HG03378 (cell line): Measurements from ENCODE around the gene SLC2A8.

Experiments used
- ATAC-seq: cut with Tn5 transposase; IDR thresholded peaks from one replicate; pipeline ENCODE4 v1.9.1; 2021; ENCODE audit warnings: mild to moderate bottlenecking, moderate library complexity; ENCODE audit not compliant: unreplicated experiment

Gene SLC2A8

GRCh38 chr9:127380479-127380878, 16.5 kb upstream of the SLC2A8 start:
- no peak for ATAC-seq

- ATAC-seq: no peak
Observed at GRCh38 chr9:127382541-127382940, 14.4 kb upstream of the SLC2A8 start.

- ATAC-seq: no peak
Observed at GRCh38 chr9:127384016-127384730, 12.8 kb upstream of the SLC2A8 start.

DNA sequence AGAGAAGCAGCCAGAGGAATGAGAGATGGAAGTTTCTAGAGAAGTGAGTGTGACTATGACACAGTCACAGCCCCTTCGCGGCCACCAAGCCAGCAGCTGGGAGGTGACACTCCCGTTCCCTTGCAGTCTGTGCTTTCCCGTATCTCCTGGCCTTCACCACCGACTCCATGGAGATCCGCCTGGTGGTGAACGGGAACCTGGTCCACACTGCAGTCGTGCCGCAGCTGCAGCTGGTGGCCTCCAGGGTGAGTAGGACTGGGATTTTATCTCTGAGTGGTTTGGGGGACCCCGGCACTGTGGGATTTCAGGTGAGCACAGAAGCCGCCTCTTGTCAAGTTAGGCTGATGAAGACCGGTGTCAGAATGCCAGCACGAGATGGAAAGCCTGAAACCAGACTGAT, 12.1 kb upstream of the SLC2A8 start:
- ATAC-seq: no peak

DNA sequence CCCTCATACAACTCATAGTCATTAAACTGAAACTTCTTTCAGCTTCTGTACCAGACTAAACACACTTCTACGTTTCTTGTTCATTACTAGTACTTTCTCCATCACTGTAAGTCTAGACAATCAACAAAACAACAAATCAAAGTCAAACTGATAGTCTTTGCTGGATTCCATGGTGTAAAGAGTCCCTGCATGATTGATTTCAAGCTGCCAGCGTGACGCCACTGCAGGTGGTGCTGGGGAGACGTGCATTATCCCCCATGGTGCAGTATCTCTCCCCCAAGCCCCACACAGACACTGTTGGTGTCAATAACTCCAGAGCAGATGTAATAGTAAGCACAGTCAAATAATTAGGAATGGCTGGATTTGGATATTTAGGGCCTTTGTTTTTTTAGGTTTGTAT, 10.7 kb upstream of the SLC2A8 start:
- ATAC-seq: no peak

GRCh38 chr9:127386981-127387380, 10.0 kb upstream of the SLC2A8 start:
- no peak for ATAC-seq

DNA sequence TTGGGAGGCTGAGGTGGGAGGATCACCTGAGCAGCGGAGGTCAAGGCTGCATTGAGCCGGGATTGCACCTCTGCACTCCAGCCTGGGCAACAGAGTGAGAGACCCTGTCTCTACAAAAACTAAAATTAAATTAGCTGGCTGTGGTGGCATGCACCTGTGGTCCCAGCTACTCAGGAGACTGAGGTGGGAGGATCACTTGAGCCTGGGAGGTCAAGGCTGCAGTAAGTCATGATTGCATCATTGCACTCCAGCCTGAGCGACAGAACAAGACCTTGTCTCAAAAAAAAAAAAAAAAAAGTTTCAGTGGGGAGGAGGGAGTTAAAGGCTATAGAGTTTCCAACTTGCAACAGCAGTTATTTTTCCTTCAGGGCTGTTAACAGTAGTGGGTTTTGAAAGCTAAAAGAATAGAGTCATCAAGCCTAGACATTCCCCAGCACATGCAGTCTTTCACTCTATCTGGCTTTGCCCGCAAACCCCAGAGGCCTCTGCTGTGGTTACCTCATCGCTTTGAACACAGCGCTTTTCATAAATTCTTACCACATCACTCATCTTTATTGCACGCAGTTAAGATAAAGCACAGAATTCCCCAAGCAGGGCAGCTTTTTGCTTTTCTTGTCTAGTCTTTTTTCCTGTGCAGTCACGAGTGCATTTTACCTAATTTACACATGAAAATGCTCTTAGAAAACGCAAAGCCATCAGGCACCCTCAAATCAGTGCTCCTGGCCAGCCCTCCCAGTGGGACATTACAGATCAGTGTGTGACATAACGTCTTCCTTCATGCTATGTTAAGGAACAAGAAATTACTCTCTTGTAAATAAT, 8.7 kb upstream of the SLC2A8 start:
- peak; percentile 74 for ATAC-seq

DNA sequence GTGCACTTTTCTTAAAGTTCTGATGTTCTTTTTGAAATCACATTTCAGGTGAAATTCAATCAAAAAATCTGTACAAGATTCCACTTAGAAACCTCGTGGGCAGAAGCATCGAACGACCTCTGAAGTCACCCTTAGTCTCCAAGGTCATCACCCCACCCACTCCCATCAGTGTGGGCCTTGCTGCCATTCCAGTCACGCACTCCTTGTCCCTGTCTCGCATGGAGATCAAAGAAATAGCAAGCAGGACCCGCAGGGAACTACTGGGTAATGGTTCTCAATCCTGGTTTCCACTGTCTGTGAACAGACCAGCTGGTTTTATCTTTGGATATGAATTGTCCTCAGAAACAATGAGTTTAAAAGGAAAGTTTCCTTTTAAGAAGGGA, 8.1 kb upstream of the SLC2A8 start:
- ATAC-seq: no peak

- no peak for ATAC-seq
Observed at GRCh38 chr9:127389381-127390247, 7.4 kb upstream of the SLC2A8 start.

- no peak for ATAC-seq
Observed at GRCh38 chr9:127390248-127390545, 6.8 kb upstream of the SLC2A8 start.

DNA sequence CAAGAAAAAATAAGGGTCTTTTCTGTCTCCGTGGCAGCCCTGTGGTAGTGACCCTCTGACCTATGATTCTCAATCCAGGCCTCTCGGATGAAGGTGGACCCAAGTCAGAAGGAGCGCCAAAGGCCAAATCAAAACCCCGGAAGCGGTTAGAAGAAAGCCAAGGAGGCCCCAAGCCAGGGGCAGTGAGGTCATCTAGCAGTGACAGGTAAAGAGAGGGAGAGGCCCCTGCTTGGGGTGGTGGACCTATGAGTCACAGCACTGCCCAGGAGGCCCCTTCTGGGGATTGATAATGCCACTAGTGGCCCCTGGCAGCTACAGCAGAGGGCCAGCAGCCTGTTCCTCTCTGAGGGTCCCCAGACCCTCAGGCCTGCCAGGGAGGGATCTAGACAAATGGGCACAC, 6.4 kb upstream of the SLC2A8 start:
- no peak for ATAC-seq

- no peak for ATAC-seq
Observed at GRCh38 chr9:127392166-127392565, 4.8 kb upstream of the SLC2A8 start.

DNA sequence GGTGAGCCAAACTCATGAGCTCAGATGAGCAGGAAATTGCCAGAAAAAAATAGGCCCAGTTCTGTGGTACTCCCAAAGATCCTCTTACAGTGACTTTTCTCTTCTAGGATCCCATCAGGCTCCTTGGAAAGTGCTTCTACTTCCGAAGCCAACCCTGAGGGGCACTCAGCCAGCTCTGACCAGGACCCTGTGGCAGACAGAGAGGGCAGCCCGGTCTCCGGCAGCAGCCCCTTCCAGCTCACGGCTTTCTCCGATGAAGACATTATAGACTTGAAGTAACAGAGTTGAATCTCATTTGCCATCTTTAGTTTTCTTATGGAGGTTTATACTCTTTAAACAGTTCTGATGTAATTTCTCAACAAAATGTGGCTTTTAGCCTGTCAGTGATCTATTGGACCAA, 4.0 kb upstream of the SLC2A8 start:
- ATAC-seq: no peak

DNA sequence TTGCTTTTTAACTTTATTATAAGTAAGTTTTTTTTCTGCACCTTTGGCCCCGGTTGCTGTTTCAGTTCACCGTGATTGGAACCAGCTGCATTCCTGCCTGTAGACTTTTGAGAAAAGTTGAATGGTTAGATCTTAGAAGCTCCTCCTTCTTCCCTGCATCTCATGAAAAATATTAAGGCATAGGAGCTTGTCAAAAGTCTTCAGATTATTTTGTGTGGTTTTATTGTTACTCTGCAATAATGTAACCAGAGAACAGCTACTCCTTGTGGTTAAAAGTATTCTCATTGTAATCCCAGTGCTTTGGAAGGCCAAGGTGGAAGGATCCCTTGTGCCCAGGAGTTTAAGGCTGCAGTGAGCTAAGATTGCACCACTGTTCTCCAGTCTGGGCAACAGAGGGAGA, 3.3 kb upstream of the SLC2A8 start:
- ATAC-seq: no peak

GRCh38 chr9:127395497-127396252, 1.3 kb upstream of the SLC2A8 start:
- no peak for ATAC-seq

DNA sequence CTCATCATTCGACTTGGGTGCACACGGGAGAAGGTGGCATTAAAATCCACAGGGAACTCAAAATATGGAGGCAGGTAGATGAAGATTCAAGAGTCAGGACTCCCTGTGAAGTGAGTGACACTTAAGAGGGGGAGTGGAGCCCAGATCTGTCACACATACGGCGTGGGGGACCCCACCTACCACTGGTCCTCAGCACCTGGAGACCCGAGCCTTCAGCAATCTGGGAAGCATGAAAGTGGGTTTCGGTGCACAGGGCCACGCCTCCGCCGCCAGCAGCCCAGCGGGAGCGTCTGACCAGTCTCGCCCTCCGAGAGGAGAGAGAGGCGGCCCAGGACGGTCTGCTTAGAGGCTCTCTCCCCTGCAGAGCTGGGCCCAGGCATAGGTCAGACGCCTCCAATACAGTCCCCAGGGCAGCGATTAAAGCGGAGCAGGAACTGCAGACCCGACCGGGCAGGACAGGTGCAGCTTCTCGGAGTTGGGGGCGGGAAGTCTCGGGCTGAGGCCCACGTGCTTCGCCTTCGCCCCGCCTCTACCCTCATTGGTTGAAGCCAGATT, 639 bp upstream of the SLC2A8 start:
- ATAC-seq: peak; percentile 10

DNA sequence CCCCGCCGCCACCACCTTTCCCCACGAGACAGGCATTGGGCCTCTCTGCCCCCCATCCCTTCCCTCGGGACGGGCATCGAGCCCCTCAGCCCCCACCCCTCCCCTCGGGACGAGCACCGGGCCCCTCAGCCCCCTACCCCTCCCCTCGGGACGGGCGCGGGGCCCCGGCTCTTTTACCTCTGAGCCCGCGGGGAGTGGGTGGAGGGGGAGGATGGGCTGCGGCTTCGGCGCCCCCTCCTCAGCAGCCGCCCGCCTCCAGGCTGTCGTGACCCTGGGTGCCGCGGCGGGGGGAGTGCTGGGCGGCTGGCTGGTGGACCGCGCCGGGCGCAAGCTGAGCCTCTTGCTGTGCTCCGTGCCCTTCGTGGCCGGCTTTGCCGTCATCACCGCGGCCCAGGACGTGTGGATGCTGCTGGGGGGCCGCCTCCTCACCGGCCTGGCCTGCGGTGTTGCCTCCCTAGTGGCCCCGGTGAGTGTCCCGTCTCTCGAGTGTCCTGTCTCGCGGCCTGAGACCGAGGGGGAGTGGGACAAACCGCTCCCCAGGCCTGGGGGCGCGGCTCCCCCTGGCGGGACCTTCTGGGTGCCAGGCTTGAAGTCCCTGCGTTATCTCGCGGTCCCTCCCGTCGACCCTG, 791 bp downstream of the SLC2A8 start:
- ATAC-seq: no peak

GRCh38 chr9:127398275-127398647, 1.3 kb downstream of the SLC2A8 start:
- no peak for ATAC-seq

- ATAC-seq: no peak
Observed at GRCh38 chr9:127398715-127399400, 1.9 kb downstream of the SLC2A8 start.
